Liver (tissue), 3 donors: ENCODE data around the gene DDX39B.

Source experiments
- EGR1 ChIP-seq, 2 donors: IDR thresholded peaks; 2 replicates each; pipeline ENCODE4 v1.6.1; 2016 to 2018; ENCODE audit warnings: antibody characterized with exemption in 2 of 2, low read depth in 2 of 2
- GABPA ChIP-seq, 2 donors: IDR thresholded peaks in 1 of 2; conservative IDR thresholded peaks in 1 of 2; 2 replicates each; pipeline ENCODE4 v1.6.1; 2016; ENCODE audit warnings: antibody characterized with exemption in 2 of 2, mild to moderate bottlenecking in 1 of 2, moderate library complexity in 1 of 2
- HNF4G ChIP-seq: IDR thresholded peaks from 2 replicates; pipeline ENCODE4 v1.6.1; 2016; ENCODE audit warnings: antibody characterized with exemption
- NR2F2 ChIP-seq: IDR thresholded peaks from 2 replicates; pipeline ENCODE4 v1.6.1; 2016; ENCODE audit warnings: antibody characterized with exemption
- RXRA ChIP-seq, 2 donors: IDR thresholded peaks; 2 replicates each; pipeline ENCODE4 v1.6.1; 2017 to 2018; ENCODE audit warnings: antibody characterized with exemption in 2 of 2, mild to moderate bottlenecking in 1 of 2
- SP1 ChIP-seq: IDR thresholded peaks from 2 replicates; pipeline ENCODE4 v1.6.1; 2018; ENCODE audit warnings: antibody characterized with exemption, mild to moderate bottlenecking
- YY1 ChIP-seq: IDR thresholded peaks from 2 replicates; pipeline ENCODE4 v1.6.1; 2016; ENCODE audit warnings: antibody characterized with exemption, mild to moderate bottlenecking
- TF ChIP-seq, protein P1 (sequence below): fragments of 150-350 bp; IDR thresholded peaks from 2 replicates; pipeline ENCODE4 v1.5.1; 2017; ENCODE audit warnings: improper control_type of control experiment, low read depth, low read length; ENCODE audit not compliant: missing input control
- TF ChIP-seq, protein P2 (sequence below): IDR thresholded peaks from 2 replicates; pipeline ENCODE4 v1.6.1; 2016; ENCODE audit warnings: antibody characterized with exemption
- TF ChIP-seq, protein P3 (sequence below): IDR thresholded peaks from 2 replicates; pipeline ENCODE4 v1.6.1; 2016; ENCODE audit warnings: antibody characterized with exemption, mild to moderate bottlenecking
- TF ChIP-seq, protein P4 (sequence below): IDR thresholded peaks from 2 replicates; pipeline ENCODE4 v1.6.1; 2016; ENCODE audit warnings: antibody characterized with exemption
- TF ChIP-seq, protein P5 (sequence below): IDR thresholded peaks from 2 replicates; pipeline ENCODE4 v1.6.1; 2016; ENCODE audit warnings: antibody characterized with exemption
- donor health status: healthy.
- donor health status: healthy.

DNA sequence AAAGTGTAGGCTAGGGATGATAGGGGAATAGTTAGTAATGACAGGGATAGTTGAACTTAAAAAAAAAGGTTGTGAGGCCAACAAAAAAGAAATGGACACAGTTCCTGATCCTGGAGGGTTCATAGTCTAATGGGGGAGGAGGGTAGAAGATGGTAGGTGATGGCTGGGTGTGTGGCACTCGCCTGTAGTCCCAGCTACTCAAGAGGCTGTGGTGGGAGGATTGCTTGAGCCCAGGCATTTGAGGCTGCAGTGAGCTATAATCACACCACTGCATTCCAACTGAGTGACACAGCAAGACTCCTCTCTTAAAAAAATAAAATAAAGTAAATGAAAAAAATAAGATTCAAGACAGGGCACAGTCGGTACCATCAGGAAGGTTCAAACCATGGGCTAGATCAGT lies 46.2 kb downstream of the DDX39B start:
- TF ChIP-seq RXRA (IDR thresholded peaks at IDR 0.05): no peak
- no peak for TF ChIP-seq GABPA (IDR thresholded peaks at IDR 0.05 in 1 of 2, conservative IDR thresholded peaks at IDR 0.05 in 1 of 2)
- TF ChIP-seq, protein P1, sequence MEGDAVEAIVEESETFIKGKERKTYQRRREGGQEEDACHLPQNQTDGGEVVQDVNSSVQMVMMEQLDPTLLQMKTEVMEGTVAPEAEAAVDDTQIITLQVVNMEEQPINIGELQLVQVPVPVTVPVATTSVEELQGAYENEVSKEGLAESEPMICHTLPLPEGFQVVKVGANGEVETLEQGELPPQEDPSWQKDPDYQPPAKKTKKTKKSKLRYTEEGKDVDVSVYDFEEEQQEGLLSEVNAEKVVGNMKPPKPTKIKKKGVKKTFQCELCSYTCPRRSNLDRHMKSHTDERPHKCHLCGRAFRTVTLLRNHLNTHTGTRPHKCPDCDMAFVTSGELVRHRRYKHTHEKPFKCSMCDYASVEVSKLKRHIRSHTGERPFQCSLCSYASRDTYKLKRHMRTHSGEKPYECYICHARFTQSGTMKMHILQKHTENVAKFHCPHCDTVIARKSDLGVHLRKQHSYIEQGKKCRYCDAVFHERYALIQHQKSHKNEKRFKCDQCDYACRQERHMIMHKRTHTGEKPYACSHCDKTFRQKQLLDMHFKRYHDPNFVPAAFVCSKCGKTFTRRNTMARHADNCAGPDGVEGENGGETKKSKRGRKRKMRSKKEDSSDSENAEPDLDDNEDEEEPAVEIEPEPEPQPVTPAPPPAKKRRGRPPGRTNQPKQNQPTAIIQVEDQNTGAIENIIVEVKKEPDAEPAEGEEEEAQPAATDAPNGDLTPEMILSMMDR: no peak
- TF ChIP-seq NR2F2: no peak
- TF ChIP-seq SP1: no peak
- TF ChIP-seq HNF4G: no peak
- TF ChIP-seq, protein P2, sequence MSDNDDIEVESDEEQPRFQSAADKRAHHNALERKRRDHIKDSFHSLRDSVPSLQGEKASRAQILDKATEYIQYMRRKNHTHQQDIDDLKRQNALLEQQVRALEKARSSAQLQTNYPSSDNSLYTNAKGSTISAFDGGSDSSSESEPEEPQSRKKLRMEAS: no peak
- TF ChIP-seq, protein P3, sequence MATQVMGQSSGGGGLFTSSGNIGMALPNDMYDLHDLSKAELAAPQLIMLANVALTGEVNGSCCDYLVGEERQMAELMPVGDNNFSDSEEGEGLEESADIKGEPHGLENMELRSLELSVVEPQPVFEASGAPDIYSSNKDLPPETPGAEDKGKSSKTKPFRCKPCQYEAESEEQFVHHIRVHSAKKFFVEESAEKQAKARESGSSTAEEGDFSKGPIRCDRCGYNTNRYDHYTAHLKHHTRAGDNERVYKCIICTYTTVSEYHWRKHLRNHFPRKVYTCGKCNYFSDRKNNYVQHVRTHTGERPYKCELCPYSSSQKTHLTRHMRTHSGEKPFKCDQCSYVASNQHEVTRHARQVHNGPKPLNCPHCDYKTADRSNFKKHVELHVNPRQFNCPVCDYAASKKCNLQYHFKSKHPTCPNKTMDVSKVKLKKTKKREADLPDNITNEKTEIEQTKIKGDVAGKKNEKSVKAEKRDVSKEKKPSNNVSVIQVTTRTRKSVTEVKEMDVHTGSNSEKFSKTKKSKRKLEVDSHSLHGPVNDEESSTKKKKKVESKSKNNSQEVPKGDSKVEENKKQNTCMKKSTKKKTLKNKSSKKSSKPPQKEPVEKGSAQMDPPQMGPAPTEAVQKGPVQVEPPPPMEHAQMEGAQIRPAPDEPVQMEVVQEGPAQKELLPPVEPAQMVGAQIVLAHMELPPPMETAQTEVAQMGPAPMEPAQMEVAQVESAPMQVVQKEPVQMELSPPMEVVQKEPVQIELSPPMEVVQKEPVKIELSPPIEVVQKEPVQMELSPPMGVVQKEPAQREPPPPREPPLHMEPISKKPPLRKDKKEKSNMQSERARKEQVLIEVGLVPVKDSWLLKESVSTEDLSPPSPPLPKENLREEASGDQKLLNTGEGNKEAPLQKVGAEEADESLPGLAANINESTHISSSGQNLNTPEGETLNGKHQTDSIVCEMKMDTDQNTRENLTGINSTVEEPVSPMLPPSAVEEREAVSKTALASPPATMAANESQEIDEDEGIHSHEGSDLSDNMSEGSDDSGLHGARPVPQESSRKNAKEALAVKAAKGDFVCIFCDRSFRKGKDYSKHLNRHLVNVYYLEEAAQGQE: no peak
- TF ChIP-seq EGR1 (IDR thresholded peaks at IDR 0.05; ENCODE audit: low read depth in 2 of 2): no peak
- no peak for TF ChIP-seq YY1
- TF ChIP-seq, protein P4, sequence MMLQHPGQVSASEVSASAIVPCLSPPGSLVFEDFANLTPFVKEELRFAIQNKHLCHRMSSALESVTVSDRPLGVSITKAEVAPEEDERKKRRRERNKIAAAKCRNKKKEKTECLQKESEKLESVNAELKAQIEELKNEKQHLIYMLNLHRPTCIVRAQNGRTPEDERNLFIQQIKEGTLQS: no peak
- TF ChIP-seq, protein P5, sequence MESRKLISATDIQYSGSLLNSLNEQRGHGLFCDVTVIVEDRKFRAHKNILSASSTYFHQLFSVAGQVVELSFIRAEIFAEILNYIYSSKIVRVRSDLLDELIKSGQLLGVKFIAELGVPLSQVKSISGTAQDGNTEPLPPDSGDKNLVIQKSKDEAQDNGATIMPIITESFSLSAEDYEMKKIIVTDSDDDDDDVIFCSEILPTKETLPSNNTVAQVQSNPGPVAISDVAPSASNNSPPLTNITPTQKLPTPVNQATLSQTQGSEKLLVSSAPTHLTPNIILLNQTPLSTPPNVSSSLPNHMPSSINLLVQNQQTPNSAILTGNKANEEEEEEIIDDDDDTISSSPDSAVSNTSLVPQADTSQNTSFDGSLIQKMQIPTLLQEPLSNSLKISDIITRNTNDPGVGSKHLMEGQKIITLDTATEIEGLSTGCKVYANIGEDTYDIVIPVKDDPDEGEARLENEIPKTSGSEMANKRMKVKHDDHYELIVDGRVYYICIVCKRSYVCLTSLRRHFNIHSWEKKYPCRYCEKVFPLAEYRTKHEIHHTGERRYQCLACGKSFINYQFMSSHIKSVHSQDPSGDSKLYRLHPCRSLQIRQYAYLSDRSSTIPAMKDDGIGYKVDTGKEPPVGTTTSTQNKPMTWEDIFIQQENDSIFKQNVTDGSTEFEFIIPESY: no peak
